GM23248 (cell line): ENCODE data around the gene MXI1.

Experiments
- EZH2 ChIP-seq: fragments of 200-600 bp; sonication (generic); IDR thresholded peaks from 2 replicates; pipeline ENCODE4 v1.6.1; 2018; ENCODE audit warnings: antibody characterized with exemption, mild to moderate bottlenecking; ENCODE audit not compliant: insufficient read depth, poor library complexity, severe bottlenecking
- EZH2phosphoT487 ChIP-seq: fragments of 200-600 bp; sonication (generic); IDR thresholded peaks from 2 replicates; pipeline ENCODE4 v1.6.1; 2018; ENCODE audit warnings: antibody characterized with exemption, moderate library complexity, mild to moderate bottlenecking, low read depth; ENCODE audit not compliant: insufficient read depth

GRCh38 chr10:110208614-110209453 lies 1.4 kb downstream of the MXI1 start:
- no peak for TF ChIP-seq EZH2
- no peak for TF ChIP-seq EZH2phosphoT487
